ENCODE measurements around the gene AJAP1. TPM values are rescaled to one million over a fixed set of nuclear protein-coding genes. Genes with fewer than 3 reads are reported as not detected.

The AJAP1 gene, protein sequence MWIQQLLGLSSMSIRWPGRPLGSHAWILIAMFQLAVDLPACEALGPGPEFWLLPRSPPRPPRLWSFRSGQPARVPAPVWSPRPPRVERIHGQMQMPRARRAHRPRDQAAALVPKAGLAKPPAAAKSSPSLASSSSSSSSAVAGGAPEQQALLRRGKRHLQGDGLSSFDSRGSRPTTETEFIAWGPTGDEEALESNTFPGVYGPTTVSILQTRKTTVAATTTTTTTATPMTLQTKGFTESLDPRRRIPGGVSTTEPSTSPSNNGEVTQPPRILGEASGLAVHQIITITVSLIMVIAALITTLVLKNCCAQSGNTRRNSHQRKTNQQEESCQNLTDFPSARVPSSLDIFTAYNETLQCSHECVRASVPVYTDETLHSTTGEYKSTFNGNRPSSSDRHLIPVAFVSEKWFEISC
- total RNA-seq (0.58 TPM), polyA plus RNA-seq (ENCODE audit: insufficient read depth in 1 of 8, insufficient read length in 8 of 8, low replicate concordance in 1 of 8) (1 to 10 TPM in 2 of 8 donors, under 1 TPM in 6; 0.37 to 1.3 (median 0.77) TPM)
- long read RNA-seq, donor 1 = 0 reads
- long read RNA-seq, donor 2 = 0 reads
- long read RNA-seq, donor 3 = 0 reads
- long read RNA-seq, donor 4 = 0 reads
- long read RNA-seq, donor 5 = 0 reads
- long read RNA-seq, donor 6 = 0 reads
- long read RNA-seq, donor 7 = 0 reads
- long read RNA-seq, donor 8 = 0 reads
- long read RNA-seq, donor 9, full-length matches to known transcripts = 1 of 1 reads
- long read RNA-seq, donor 9, partial matches to known transcripts = 0 of 1 reads
- long read RNA-seq, donor 9, other reads (novel, unspliced or antisense) = 0 of 1 reads
- long read RNA-seq, donor 10 = 0 reads
- long read RNA-seq, donor 11 = 0 reads

DNA sequence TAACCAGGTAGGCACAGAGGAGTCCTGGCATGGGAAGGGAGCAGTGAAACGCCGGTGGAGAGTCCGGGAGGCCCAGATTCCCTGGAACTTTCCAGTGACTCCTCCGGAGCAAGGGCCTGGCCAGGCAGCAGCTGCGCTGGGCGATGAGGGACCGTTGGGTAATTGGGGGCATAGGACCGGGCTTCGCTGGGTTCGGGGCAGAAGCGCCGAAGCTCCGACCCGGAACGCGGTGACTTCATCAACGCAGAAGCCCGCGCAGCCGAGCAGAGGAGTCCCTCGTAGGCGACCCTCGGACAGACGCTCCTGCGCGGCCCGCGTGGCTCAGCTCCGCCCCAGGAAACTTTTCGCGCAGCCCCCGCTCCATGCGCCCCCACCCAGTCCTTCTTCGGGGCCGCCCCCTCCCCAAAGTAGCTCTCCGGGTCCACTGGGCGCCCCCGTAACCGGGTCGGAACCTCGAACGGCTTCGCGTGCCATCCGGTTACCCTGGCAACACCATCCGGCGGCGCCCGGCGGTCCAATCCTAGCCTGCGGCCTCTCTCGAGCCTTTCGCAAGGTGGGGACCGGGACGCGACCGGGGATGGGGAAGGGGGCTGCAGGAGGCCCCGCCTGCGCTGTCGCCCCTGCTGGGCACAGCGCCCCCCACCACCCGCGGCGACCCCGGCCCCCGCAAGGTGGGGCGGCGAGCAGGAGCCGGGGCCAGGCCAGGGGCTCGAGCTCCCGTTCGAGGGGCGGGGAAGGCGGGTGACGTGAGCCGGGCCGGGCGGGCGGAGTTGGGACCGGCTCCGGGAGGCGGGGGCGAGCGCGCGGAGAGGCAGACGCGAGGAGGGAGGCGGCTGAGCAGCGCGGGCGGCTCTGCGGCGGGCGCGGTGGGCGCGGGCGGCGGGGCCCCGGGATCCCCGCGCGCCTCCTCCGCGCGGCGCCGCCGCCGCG is at the start of gene AJAP1:
AJAP1 (plus strand) TSS at position 814 of the 930 bp plus-strand sequence. CDS start 817 bp downstream, outside the sequence.
- peak within 1 kb of the TSS; percentile 29 for H3K4me3 ChIP-seq (ENCODE audit: low read length)
- no peak within 1 kb of the TSS for H3K27ac ChIP-seq (ENCODE audit: low read length)
- peak; percentile 39 for DNase-seq
- peaks cover 66% of the 10 kb centered on the region for H3K27me3 ChIP-seq (ENCODE audit: control insufficient read depth, insufficient read depth, low read length)
- peaks cover 38% of the 10 kb centered on the region for H3K4me1 ChIP-seq (ENCODE audit: control insufficient read depth, insufficient read depth, low read length)
- no peaks in the 10 kb centered on the region for H3K9me3 ChIP-seq (replicated peaks; ENCODE audit: control insufficient read depth, low read depth, low read length)
- 1% methylated on average over 107 of the region's 112 CpGs for WGBS (ENCODE audit: insufficient coverage)
- no peaks in the 10 kb centered on the region for H3K36me3 ChIP-seq (ENCODE audit: control insufficient read depth, insufficient read depth, low read length)

DNA sequence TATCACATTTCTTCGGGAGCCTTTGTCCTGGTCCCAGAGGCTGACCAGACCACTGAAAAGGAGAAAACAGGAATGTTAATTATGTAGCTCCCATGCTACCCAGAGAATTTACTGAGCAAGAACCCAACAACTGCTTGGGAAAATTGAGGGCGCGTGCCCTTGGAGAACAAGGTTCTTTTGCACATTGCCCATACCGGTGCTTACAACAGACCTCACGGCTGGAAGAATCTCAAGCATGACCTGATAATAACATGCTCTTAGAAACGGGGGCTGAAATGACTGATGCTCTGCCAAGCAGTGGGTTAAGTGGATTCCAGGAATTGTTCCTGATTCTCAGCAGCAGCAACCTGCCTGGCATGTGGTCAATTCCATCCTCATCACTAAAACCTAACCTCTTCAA is 49.3 kb upstream of the AJAP1 start:
- no peak for DNase-seq
- Histone ChIP-seq H3K9me3 (replicated peaks; ENCODE audit: control insufficient read depth, low read depth, low read length) (peaks cover 9% of the 10 kb centered on the region), H3K27me3 (ENCODE audit: control insufficient read depth, insufficient read depth, low read length) (peaks cover 43% of the 10 kb centered on the region), H3K27ac (ENCODE audit: low read length) (no peak overlapping the region), H3K4me3 (ENCODE audit: low read length) (no peak overlapping the region), H3K36me3 (ENCODE audit: control insufficient read depth, insufficient read depth, low read length) (no peaks in the 10 kb centered on the region), H3K4me1 (ENCODE audit: control insufficient read depth, insufficient read depth, low read length) (no peaks in the 10 kb centered on the region)
- 42% methylated on average over 4 of the region's 6 CpGs for WGBS (ENCODE audit: insufficient coverage)

DNA sequence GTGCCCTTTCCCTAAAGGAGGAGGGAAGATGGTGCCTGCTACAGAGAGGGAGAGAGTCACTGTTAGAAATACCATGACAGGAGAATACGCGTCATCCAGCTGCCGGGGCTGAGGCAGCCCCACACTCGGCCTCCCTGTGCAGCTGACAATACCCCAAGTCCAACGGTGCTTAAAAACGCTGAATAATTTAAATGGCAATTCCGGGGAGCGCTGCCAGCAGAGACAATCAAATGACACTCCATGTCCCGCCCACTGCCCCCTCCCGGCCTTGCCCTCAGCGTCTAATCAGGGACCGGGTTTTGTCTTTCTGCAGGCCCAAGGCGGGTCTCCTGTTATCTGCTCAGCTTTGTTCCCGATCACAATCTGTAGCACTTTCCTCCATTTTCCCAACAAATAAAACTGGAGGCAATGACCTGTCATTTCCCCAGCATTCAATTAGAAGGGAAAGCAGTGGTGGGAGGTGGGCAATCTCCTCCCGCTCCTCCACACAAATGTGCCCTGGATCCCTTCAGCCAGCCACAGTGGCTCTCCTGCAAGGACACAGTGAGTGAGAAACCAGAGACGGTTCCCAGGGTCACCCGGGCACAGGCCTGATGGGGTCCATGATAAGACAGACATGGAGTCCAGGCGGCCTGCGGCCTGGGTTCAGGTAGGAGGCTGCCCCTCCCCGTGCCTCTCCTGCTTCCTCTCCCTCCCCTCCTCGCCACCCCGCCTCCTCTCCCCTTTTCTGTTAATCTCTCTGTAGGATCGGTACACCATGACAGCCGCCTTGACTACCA is 42.7 kb upstream of the AJAP1 start:
- 71% methylated on average over 22 of the region's 24 CpGs for WGBS (ENCODE audit: insufficient coverage)

DNA sequence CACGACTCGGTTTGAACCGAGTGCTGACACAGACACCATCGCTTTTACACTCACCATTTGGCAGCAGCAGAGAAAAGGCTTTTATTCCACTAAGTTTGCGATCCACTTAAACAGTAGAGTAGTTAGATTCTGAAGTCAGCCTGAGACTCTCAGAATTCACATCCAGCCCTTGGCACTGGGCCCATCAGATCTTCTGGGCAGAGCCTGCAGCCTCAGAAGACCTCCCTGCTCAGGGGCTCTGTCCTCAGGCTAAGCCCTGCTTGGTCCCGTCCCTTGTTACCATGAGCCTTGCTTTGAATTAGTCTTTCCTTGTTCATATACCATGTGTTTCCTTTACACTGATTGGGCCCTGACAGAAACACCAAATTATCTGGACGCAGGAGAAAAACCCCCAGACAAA is 41.4 kb upstream of the AJAP1 start:
- WGBS (ENCODE audit: insufficient coverage) = 26% methylated on average over 2 of the region's 7 CpGs

More for the DNA sequence above, 42.7 kb upstream of the AJAP1 start:
- Histone ChIP-seq H3K9me3 (replicated peaks; ENCODE audit: control insufficient read depth, low read depth, low read length) (peaks cover 11% of the 10 kb centered on the region), H3K27ac (ENCODE audit: low read length) (no peak overlapping the region), H3K4me3 (ENCODE audit: low read length) (no peak overlapping the region), H3K36me3 (ENCODE audit: control insufficient read depth, insufficient read depth, low read length) (no peaks in the 10 kb centered on the region), H3K4me1 (ENCODE audit: control insufficient read depth, insufficient read depth, low read length) (no peaks in the 10 kb centered on the region), H3K27me3 (ENCODE audit: control insufficient read depth, insufficient read depth, low read length) (peaks cover 13% of the 10 kb centered on the region)
- no peak for DNase-seq

DNA sequence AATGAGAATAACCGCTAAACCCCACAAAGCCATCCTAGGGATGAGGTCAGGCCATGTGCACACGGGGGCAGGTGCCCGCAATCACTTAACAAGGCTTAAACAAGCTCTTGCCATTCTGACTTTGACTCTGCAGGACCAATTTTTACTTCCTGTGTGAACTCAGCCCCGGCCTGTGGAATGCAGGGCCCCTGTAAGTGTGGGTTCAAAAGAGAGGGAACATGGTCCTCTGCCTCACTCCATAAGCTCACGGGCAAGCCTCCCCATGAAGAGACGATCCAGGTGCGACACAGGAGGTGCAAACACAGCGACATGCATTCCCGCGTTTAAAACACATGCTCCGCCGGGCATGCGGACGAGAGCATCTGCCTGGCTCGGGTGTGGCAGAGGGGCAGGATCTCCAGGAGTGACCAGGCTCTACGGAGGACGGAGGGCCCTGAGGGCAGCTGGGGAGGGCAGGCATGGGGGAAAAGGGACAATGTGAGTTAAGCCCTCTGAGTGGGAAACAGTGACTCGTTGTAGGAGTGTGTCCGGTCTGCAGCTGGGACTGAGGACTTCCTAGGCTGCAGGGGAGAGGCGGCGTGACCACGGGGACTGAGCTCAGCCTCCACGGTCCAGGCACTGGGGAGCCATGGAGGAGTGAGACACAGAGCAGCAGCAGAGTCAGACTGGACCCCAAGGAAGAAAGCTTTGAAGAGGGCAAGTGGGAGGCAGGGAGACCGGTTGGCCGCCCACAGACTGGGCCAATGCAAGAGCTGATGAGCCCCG is 40.6 kb upstream of the AJAP1 start:
- WGBS (ENCODE audit: insufficient coverage) = 72% methylated on average over 23 of the region's 26 CpGs
- Histone ChIP-seq H3K27ac (ENCODE audit: low read length) (no peak overlapping the region), H3K36me3 (ENCODE audit: control insufficient read depth, insufficient read depth, low read length) (no peaks in the 10 kb centered on the region), H3K27me3 (ENCODE audit: control insufficient read depth, insufficient read depth, low read length) (peaks cover 5% of the 10 kb centered on the region), H3K9me3 (replicated peaks; ENCODE audit: control insufficient read depth, low read depth, low read length) (peaks cover 11% of the 10 kb centered on the region), H3K4me3 (ENCODE audit: low read length) (no peak overlapping the region), H3K4me1 (ENCODE audit: control insufficient read depth, insufficient read depth, low read length) (no peaks in the 10 kb centered on the region)
- DNase-seq = no peak

More for the DNA sequence above, 41.4 kb upstream of the AJAP1 start:
- Histone ChIP-seq H3K27ac (ENCODE audit: low read length) (no peak overlapping the region), H3K4me3 (ENCODE audit: low read length) (no peak overlapping the region), H3K27me3 (ENCODE audit: control insufficient read depth, insufficient read depth, low read length) (peaks cover 6% of the 10 kb centered on the region), H3K9me3 (replicated peaks; ENCODE audit: control insufficient read depth, low read depth, low read length) (peaks cover 11% of the 10 kb centered on the region), H3K36me3 (ENCODE audit: control insufficient read depth, insufficient read depth, low read length) (no peaks in the 10 kb centered on the region), H3K4me1 (ENCODE audit: control insufficient read depth, insufficient read depth, low read length) (no peaks in the 10 kb centered on the region)
- DNase-seq = no peak

DNA sequence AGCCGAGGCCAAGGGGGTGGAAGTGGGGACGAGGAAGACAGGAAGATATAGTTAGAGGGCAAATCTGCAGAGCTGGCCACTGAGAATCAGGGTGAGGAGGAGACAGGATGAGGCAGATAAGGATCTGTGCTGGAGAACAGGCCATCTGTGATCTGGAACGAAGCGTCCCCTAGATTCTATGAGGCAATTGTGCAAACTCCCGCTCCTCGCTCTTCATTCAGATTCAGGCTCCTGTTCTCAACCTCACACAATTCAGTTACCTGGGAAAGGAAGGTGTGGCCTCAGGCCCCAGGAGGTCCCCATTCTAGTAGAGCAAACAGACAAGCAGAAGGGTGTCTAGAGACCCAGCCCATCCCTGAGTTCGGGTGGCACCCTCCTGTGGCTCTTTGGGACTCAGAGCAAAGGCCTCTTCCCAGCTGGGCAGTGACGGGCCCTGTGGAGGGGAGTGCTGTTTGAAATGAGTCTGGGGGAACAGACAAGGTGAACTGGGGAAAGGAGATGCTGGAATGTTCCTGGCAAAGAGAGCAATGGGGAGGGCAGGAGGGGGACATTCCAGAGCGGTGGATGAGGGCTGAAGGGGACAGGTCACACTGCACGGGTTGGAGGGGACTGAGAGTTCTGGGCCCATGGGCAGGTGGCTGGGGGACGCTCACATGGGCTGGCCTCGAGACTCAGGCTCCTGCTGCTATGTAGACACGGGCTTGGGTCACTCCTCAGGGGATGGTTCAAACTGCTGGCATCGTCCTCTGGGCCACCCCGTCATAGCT is 39.9 kb upstream of the AJAP1 start:
- Histone ChIP-seq H3K27me3 (ENCODE audit: control insufficient read depth, insufficient read depth, low read length) (peaks cover 4% of the 10 kb centered on the region), H3K4me1 (ENCODE audit: control insufficient read depth, insufficient read depth, low read length) (no peaks in the 10 kb centered on the region), H3K4me3 (ENCODE audit: low read length) (no peak overlapping the region), H3K9me3 (replicated peaks; ENCODE audit: control insufficient read depth, low read depth, low read length) (peaks cover 7% of the 10 kb centered on the region), H3K27ac (ENCODE audit: low read length) (no peak overlapping the region), H3K36me3 (ENCODE audit: control insufficient read depth, insufficient read depth, low read length) (no peaks in the 10 kb centered on the region)
- 60% methylated on average over 12 of the region's 15 CpGs for WGBS (ENCODE audit: insufficient coverage)
- DNase-seq = no peak

DNA sequence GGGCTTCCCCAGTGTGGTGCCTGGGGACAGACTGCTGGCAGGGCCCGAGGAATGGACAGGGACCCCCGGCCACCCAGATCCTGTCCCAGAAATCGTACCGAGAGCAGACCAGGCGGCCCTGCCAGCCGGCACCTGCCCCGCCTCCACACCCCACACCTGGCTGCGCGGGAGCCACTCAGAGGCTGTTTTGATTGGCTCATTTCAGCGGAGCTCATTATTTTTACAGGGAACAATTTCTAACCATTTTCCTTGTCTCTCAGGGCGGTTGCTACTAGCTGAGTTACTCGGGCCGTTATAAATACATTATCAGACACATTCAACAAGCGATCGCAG is 39.3 kb upstream of the AJAP1 start:
- peaks cover 2% of the 10 kb centered on the region for H3K27me3 ChIP-seq (ENCODE audit: control insufficient read depth, insufficient read depth, low read length)
- 75% methylated on average over 13 of the region's 15 CpGs for WGBS (ENCODE audit: insufficient coverage)
- H3K36me3 ChIP-seq (ENCODE audit: control insufficient read depth, insufficient read depth, low read length) = no peaks in the 10 kb centered on the region
- H3K9me3 ChIP-seq (replicated peaks; ENCODE audit: control insufficient read depth, low read depth, low read length) = peaks cover 2% of the 10 kb centered on the region
- no peak overlapping the region for H3K27ac ChIP-seq (ENCODE audit: low read length)
- DNase-seq = no peak
- H3K4me3 ChIP-seq (ENCODE audit: low read length) = no peak overlapping the region
- no peaks in the 10 kb centered on the region for H3K4me1 ChIP-seq (ENCODE audit: control insufficient read depth, insufficient read depth, low read length)

DNA sequence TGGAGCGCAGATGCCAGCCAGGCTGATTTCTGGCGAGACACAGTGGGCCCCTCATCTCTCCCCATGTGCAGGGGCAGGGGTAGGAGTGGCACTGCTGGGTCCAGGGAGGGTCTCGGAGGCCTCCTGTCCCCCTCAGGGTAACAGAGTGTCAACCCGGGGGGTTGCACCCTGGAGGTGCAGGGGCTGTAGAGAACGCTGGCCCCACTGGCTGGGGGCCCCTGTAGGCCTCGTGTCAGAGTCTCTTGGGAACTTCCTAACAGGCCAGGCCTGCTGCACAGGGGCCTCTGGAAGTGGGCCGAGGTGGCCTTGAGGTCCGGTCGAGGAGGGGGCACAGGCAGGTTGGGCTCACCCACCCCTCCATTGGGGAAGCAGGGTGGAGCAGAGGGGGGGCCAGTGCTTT is 38.9 kb upstream of the AJAP1 start:
- no peak overlapping the region for H3K27ac ChIP-seq (ENCODE audit: low read length)
- H3K36me3 ChIP-seq (ENCODE audit: control insufficient read depth, insufficient read depth, low read length) = no peaks in the 10 kb centered on the region
- H3K4me3 ChIP-seq (ENCODE audit: low read length) = no peak overlapping the region
- peaks cover 2% of the 10 kb centered on the region for H3K27me3 ChIP-seq (ENCODE audit: control insufficient read depth, insufficient read depth, low read length)
- 66% methylated on average over 6 of the region's 9 CpGs for WGBS (ENCODE audit: insufficient coverage)
- H3K4me1 ChIP-seq (ENCODE audit: control insufficient read depth, insufficient read depth, low read length) = no peaks in the 10 kb centered on the region
- DNase-seq = no peak
- H3K9me3 ChIP-seq (replicated peaks; ENCODE audit: control insufficient read depth, low read depth, low read length) = no peaks in the 10 kb centered on the region
